Measurements from ENCODE around the gene APMAP. TPM values are rescaled to one million over a fixed set of nuclear protein-coding genes. Genes with fewer than 3 reads are reported as not detected.
"Not testable (repeated sequence)": the region's sequence is repeated elsewhere in the genome, so short reads cannot be mapped to it uniquely, and the experiment has no call there.

The APMAP gene
- total RNA-seq, 1 donor from 2014 or later = 108 TPM

- TF ChIP-seq, protein P1, sequence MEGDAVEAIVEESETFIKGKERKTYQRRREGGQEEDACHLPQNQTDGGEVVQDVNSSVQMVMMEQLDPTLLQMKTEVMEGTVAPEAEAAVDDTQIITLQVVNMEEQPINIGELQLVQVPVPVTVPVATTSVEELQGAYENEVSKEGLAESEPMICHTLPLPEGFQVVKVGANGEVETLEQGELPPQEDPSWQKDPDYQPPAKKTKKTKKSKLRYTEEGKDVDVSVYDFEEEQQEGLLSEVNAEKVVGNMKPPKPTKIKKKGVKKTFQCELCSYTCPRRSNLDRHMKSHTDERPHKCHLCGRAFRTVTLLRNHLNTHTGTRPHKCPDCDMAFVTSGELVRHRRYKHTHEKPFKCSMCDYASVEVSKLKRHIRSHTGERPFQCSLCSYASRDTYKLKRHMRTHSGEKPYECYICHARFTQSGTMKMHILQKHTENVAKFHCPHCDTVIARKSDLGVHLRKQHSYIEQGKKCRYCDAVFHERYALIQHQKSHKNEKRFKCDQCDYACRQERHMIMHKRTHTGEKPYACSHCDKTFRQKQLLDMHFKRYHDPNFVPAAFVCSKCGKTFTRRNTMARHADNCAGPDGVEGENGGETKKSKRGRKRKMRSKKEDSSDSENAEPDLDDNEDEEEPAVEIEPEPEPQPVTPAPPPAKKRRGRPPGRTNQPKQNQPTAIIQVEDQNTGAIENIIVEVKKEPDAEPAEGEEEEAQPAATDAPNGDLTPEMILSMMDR (conservative IDR thresholded peaks at IDR 0.05; ENCODE audit: low read depth, low read length) = no peak
- H3K4me3 ChIP-seq (ENCODE audit: low read depth, low read length) = no peak overlapping the region
- DNase-seq (ENCODE audit: low read depth) = no peak
Observed at GRCh38 chr20:24936526-24937407, 55.8 kb downstream of the APMAP start.

- no peak overlapping the region for H3K4me3 ChIP-seq (ENCODE audit: low read depth, low read length)
- TF ChIP-seq, protein P1 (conservative IDR thresholded peaks at IDR 0.05; ENCODE audit: low read depth, low read length) = no peak
- no peak for DNase-seq (ENCODE audit: low read depth)
Observed at GRCh38 chr20:24935766-24936525, 56.6 kb downstream of the APMAP start.

GRCh38 chr20:24935140-24935539, 57.4 kb downstream of the APMAP start:
- TF ChIP-seq, protein P1 (conservative IDR thresholded peaks at IDR 0.05; ENCODE audit: low read depth, low read length) = no peak
- no peak overlapping the region for H3K4me3 ChIP-seq (ENCODE audit: low read depth, low read length)
- DNase-seq (ENCODE audit: low read depth) = no peak

- no peak overlapping the region for H3K4me3 ChIP-seq (ENCODE audit: low read depth, low read length)
- no peak for DNase-seq (ENCODE audit: low read depth)
- TF ChIP-seq, protein P1 (conservative IDR thresholded peaks at IDR 0.05; ENCODE audit: low read depth, low read length) = no peak
Observed at GRCh38 chr20:24934716-24935115, 57.8 kb downstream of the APMAP start.

GRCh38 chr20:24934101-24934661, 58.4 kb downstream of the APMAP start:
- H3K4me3 ChIP-seq (ENCODE audit: low read depth, low read length) = no peak overlapping the region
- TF ChIP-seq, protein P1 (conservative IDR thresholded peaks at IDR 0.05; ENCODE audit: low read depth, low read length) = no peak
- no peak for DNase-seq (ENCODE audit: low read depth)

- TF ChIP-seq, protein P1 (conservative IDR thresholded peaks at IDR 0.05; ENCODE audit: low read depth, low read length) = no peak
- H3K4me3 ChIP-seq (ENCODE audit: low read depth, low read length) = no peak overlapping the region
- no peak for DNase-seq (ENCODE audit: low read depth)
Observed at GRCh38 chr20:24933266-24933908, 59.2 kb downstream of the APMAP start.

GRCh38 chr20:24931893-24932292, 60.7 kb downstream of the APMAP start:
- DNase-seq (ENCODE audit: low read depth); H3K4me3 ChIP-seq (ENCODE audit: low read depth, low read length): not testable (repeated sequence)

Data from epithelial cell of proximal tubule (primary cell).